Peyer's patch (tissue), 4 donors: ENCODE measurements around the gene ETHE1.

Experiments
- POLR2A ChIP-seq, 2 donors: fragments of 450-650 bp; IDR thresholded peaks; one replicate each; pipeline ENCODE4 v1.5.1; 2017; ENCODE audit warnings: antibody characterized with exemption in 2 of 2, mild to moderate bottlenecking in 2 of 2, moderate library complexity in 2 of 2
- TF ChIP-seq, protein P1 (sequence below), 6 experiments: fragments of 450-650 bp in 4 of 6; fragments of 200-600 bp in 2 of 6; sonication (generic) in 1 of 6; IDR thresholded peaks; one replicate each; pipeline ENCODE4 v1.5.1; 2017 to 2019; ENCODE audit warnings: antibody characterized with exemption in 6 of 6, mild to moderate bottlenecking in 3 of 6, moderate library complexity in 1 of 6

DNA sequence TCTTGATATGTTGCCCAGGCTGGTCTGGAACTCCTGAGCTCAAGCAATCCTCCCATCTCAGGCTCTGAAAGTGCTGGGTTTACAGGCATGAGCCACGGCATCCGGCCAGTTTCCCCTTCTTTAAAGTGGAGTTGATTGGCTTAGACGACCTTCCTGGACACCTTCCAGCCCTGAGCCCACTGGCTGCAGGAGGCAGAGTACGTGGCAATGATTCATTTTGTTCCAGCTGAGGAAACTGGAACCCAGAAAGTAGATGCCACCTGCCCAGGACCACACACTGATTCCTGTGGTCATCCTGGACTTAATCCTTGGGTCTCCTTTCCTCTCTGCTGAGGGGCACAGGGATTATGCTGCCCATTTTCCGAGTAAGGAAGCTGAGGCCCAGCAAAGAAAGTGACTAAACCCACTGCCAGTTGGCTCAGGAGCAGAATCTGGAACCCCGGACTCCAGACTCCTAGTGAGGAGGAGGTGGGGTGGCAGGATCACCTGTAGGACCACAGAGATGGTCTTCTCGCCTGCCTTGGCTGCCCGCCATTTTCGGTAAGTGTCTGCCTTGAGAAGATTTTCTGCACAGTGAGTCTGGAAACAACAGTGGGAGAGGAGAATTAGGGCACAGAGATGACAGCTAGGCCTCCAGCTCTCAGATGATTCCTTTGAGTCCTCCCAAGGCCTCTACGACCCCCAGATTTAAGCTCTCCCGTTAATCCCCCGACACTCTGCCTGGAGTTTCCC, 47.6 kb upstream of the ETHE1 start:
- no peak for TF ChIP-seq POLR2A (IDR thresholded peaks at IDR 0.05)
- TF ChIP-seq, protein P1, sequence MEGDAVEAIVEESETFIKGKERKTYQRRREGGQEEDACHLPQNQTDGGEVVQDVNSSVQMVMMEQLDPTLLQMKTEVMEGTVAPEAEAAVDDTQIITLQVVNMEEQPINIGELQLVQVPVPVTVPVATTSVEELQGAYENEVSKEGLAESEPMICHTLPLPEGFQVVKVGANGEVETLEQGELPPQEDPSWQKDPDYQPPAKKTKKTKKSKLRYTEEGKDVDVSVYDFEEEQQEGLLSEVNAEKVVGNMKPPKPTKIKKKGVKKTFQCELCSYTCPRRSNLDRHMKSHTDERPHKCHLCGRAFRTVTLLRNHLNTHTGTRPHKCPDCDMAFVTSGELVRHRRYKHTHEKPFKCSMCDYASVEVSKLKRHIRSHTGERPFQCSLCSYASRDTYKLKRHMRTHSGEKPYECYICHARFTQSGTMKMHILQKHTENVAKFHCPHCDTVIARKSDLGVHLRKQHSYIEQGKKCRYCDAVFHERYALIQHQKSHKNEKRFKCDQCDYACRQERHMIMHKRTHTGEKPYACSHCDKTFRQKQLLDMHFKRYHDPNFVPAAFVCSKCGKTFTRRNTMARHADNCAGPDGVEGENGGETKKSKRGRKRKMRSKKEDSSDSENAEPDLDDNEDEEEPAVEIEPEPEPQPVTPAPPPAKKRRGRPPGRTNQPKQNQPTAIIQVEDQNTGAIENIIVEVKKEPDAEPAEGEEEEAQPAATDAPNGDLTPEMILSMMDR (IDR thresholded peaks at IDR 0.05) = no peak
